Measurements from ENCODE around the gene TPX2.
"Not testable (repeated sequence)": the region's sequence is repeated elsewhere in the genome, so short reads cannot be mapped to it uniquely, and the experiment has no call there.

Gene TPX2

GRCh38 chr20:31811796-31812728, 73.0 kb downstream of the TPX2 start:
- DNase-seq (ENCODE audit: low spot score): no peak

- DNase-seq (ENCODE audit: low spot score): no peak
Observed at GRCh38 chr20:31813611-31814010, 74.5 kb downstream of the TPX2 start.

GRCh38 chr20:31814142-31814541, 75.1 kb downstream of the TPX2 start:
- not testable (repeated sequence) for DNase-seq (ENCODE audit: low spot score)

- no peak for DNase-seq (ENCODE audit: low spot score)
Observed at GRCh38 chr20:31815408-31816188, 76.5 kb downstream of the TPX2 start.

- no peak for DNase-seq (ENCODE audit: low spot score)
Observed at GRCh38 chr20:31816221-31816620, 77.1 kb downstream of the TPX2 start.

- DNase-seq (ENCODE audit: low spot score): no peak
Observed at GRCh38 chr20:31817461-31817860, 78.4 kb downstream of the TPX2 start.

GRCh38 chr20:31818376-31818908, 79.4 kb downstream of the TPX2 start:
- DNase-seq (ENCODE audit: low spot score): no peak

GRCh38 chr20:31819083-31819784, 80.1 kb downstream of the TPX2 start, which contains the start of gene MYLK2:
MYLK2 (plus strand) TSS chr20:31819356; CDS start chr20:31819581, 225 bp downstream.
- DNase-seq (ENCODE audit: low spot score): no peak

GRCh38 chr20:31820228-31820627, 81.1 kb downstream of the TPX2 start:
- no peak for DNase-seq (ENCODE audit: low spot score)

GRCh38 chr20:31821427-31821826, 82.3 kb downstream of the TPX2 start:
- no peak for DNase-seq (ENCODE audit: low spot score)

GRCh38 chr20:31822421-31823330, 83.6 kb downstream of the TPX2 start:
- peak; percentile 94 for DNase-seq (ENCODE audit: low spot score)

GRCh38 chr20:31823360-31824124, 84.5 kb downstream of the TPX2 start:
- DNase-seq (ENCODE audit: low spot score): no peak

- no peak for DNase-seq (ENCODE audit: low spot score)
Observed at GRCh38 chr20:31824125-31824485, 85.0 kb downstream of the TPX2 start.

- DNase-seq (ENCODE audit: low spot score): no peak
Observed at GRCh38 chr20:31824554-31825313, 85.6 kb downstream of the TPX2 start.

GRCh38 chr20:31826074-31826473, 87.0 kb downstream of the TPX2 start:
- DNase-seq (ENCODE audit: low spot score): no peak

- DNase-seq (ENCODE audit: low spot score): no peak
Observed at GRCh38 chr20:31827059-31827458, 88.0 kb downstream of the TPX2 start.

GRCh38 chr20:31828016-31828415, 88.9 kb downstream of the TPX2 start:
- not testable (repeated sequence) for DNase-seq (ENCODE audit: low spot score)

GRCh38 chr20:31829731-31830130, 90.6 kb downstream of the TPX2 start:
- DNase-seq (ENCODE audit: low spot score): no peak

GRCh38 chr20:31830406-31830981, 91.4 kb downstream of the TPX2 start:
- no peak for DNase-seq (ENCODE audit: low spot score)

Measured in D341Med (cell line).